Upper lobe of left lung (tissue), 4 donors: ENCODE data around the gene SDR39U1.

Source experiments
- POLR2A ChIP-seq, 4 donors: fragments of 450-650 bp; IDR thresholded peaks; one replicate each; pipeline ENCODE4 v1.5.1; 2016 to 2017; ENCODE audit warnings: antibody characterized with exemption in 4 of 4, mild to moderate bottlenecking in 2 of 4
- POLR2AphosphoS5 ChIP-seq, 2 donors: sonication (generic); formaldehyde crosslinking; IDR thresholded peaks; one replicate each; pipeline ENCODE4 v1.5.1; 2017; ENCODE audit warnings: antibody characterized with exemption in 2 of 2
- TF ChIP-seq, protein P1 (sequence below), 6 experiments: fragments of 450-650 bp in 4 of 6; fragments of 200-600 bp in 2 of 6; sonication (generic) in 2 of 6; IDR thresholded peaks; one replicate each; pipeline ENCODE4 v1.5.1; 2016 to 2019; ENCODE audit warnings: antibody characterized with exemption in 6 of 6

DNA sequence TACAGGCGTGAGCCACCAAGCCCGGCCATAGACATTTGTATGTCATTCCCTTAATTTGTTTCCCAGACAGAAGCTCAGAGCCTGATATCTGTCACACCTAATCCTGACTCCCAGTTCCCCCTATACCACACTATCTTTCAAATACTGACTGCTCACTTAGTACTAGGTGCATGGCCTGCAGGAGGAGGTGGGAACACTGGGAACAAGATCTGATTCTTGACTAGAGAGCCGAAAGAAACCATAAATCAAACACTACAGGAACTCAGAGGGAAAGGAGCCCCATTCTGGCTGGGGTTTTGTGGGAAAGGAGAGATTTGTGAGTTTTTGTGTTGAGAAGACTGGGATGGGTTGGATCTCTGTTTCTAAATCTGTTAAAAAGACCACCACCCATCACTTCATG, 7.9 kb downstream of the SDR39U1 start:
- TF ChIP-seq POLR2A (IDR thresholded peaks at IDR 0.05), result no peak
- TF ChIP-seq, protein P1, sequence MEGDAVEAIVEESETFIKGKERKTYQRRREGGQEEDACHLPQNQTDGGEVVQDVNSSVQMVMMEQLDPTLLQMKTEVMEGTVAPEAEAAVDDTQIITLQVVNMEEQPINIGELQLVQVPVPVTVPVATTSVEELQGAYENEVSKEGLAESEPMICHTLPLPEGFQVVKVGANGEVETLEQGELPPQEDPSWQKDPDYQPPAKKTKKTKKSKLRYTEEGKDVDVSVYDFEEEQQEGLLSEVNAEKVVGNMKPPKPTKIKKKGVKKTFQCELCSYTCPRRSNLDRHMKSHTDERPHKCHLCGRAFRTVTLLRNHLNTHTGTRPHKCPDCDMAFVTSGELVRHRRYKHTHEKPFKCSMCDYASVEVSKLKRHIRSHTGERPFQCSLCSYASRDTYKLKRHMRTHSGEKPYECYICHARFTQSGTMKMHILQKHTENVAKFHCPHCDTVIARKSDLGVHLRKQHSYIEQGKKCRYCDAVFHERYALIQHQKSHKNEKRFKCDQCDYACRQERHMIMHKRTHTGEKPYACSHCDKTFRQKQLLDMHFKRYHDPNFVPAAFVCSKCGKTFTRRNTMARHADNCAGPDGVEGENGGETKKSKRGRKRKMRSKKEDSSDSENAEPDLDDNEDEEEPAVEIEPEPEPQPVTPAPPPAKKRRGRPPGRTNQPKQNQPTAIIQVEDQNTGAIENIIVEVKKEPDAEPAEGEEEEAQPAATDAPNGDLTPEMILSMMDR (IDR thresholded peaks at IDR 0.05), result no peak
- TF ChIP-seq POLR2AphosphoS5 (IDR thresholded peaks at IDR 0.05), result no peak
